ENCODE measurements around the gene B4GALT3.

Gene B4GALT3

DNA sequence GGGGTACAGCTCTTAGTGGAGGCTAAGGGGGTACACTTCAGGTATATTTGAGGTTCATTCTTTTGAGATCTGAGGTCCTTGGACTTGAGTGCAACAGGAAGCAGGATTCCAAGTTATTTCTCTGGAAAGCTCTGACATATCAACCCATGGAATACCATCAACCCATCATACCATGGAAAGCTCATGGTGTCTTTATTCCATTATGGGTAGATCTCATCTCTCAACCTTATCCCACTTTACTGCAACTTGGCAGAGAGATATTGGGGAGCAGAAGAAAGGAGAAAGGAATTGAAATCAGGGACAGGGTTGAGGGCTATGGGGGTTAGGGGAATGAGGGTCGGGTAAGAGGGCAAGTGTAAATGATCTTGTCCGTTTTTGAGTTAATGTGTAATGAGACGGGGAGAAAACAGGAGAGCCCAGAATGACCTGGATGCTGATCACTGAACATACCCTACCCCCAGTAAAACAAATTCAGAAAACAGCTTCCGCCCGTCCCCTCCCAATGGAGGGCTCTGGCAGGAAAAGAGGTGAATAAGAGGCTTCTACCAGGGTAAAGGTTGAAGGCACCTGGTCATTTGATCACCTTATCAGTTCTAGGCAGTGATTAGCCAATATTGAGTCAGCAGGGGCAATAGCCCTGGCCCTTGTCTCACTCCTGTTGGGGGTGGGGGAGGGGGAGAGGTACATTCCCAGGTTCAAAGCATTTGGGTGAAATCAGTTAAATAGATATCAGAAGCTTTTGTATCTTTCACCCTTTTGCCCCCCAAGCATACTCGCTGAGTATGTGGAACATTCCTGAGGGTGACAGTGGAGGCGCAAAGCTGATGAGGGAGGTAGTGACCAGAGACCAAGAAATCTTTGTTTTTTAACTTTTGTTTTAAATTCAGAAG lies 46.7 kb upstream of the B4GALT3 start:
- in situ Hi-C loops (cut with MboI; ENCODE audit: low sequenced_read_pairs, unreplicated experiment): loop anchor here (10.0 kb wide), 1 partner anchor 151 kb away; no protein-coding TSS in a partner anchor
- TF ChIP-seq, protein P1, sequence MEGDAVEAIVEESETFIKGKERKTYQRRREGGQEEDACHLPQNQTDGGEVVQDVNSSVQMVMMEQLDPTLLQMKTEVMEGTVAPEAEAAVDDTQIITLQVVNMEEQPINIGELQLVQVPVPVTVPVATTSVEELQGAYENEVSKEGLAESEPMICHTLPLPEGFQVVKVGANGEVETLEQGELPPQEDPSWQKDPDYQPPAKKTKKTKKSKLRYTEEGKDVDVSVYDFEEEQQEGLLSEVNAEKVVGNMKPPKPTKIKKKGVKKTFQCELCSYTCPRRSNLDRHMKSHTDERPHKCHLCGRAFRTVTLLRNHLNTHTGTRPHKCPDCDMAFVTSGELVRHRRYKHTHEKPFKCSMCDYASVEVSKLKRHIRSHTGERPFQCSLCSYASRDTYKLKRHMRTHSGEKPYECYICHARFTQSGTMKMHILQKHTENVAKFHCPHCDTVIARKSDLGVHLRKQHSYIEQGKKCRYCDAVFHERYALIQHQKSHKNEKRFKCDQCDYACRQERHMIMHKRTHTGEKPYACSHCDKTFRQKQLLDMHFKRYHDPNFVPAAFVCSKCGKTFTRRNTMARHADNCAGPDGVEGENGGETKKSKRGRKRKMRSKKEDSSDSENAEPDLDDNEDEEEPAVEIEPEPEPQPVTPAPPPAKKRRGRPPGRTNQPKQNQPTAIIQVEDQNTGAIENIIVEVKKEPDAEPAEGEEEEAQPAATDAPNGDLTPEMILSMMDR (IDR thresholded peaks at IDR 0.05; ENCODE audit: borderline replicate concordance, control extremely low read depth, extremely low read depth, insufficient read depth, missing control alignments): no peak
- no peak for DNase-seq (ENCODE audit: low spot score)

- in situ Hi-C loops (cut with MboI; ENCODE audit: low sequenced_read_pairs, unreplicated experiment): loop anchor here (10.0 kb wide), 1 partner anchor 152 kb away; no protein-coding TSS in a partner anchor
- TF ChIP-seq, protein P1 (IDR thresholded peaks at IDR 0.05; ENCODE audit: borderline replicate concordance, control extremely low read depth, extremely low read depth, insufficient read depth, missing control alignments): no peak
- no peak for DNase-seq (ENCODE audit: low spot score)
These were observed 45.1 kb upstream of the B4GALT3 start for GRCh38 chr1:161222175-161223019.

DNA sequence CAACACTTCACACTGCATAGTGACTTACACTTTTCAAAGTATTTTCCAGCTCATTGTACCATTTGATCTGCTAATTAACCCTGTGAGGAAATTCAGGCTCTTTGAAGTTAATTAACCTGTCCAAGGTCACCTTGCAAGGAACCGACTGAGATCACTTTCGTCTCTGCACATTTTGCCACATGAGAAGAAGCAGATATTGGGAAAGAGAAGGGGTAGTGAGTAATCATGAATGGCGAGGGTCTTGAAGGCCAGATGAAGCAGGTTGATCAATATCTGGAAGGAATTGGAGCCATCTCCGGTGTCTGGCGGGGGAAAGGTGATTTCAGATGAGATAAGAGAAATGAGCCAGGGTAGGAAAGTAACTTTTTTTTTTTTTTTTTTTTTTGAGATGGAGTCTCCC lies 42.7 kb upstream of the B4GALT3 start:
- TF ChIP-seq, protein P1 (IDR thresholded peaks at IDR 0.05; ENCODE audit: borderline replicate concordance, control extremely low read depth, extremely low read depth, insufficient read depth, missing control alignments): no peak
- in situ Hi-C loops (cut with MboI; ENCODE audit: low sequenced_read_pairs, unreplicated experiment): loop anchor here (10.0 kb wide), 1 partner anchor 155 kb away; no protein-coding TSS in a partner anchor
- no peak for DNase-seq (ENCODE audit: low spot score)

DNA sequence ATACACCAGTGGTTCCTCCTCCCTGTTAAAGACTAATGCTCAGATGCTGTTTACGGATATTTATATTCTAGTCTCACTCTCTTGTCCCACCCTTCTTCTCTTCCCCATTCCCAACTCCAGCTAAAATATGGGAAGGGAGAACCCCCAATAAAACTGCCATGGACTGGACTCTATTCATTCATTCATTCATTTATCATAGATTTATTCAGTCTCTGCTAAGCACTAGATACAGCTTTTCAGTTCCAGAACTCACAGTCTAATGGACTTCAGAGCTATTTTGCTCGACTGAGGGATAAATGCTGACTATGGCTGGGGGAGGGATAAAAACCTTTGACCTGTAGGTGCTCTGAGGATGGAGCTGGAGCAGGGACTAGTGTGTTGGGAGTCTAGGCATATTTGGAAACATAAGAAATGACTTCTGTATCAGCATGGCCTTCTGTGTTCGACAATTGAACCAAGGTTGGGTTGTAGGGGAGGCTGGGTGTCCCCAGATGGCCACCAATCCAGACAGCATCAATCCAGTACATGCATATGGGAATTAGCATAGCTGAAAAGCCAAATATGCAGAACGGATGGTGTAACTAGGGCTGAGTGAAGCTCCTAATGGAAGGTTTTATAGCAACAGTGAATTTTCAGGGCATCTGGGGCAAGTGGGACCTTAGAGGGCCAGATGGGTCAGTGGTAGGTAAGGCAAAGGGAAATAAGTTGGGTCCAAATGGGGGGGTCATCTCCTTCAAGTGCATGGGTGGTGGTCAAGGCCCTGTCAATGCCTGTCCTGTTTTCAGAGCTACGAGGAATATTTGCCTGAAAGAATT lies 42.0 kb upstream of the B4GALT3 start:
- no peak for DNase-seq (ENCODE audit: low spot score)
- TF ChIP-seq, protein P1 (IDR thresholded peaks at IDR 0.05; ENCODE audit: borderline replicate concordance, control extremely low read depth, extremely low read depth, insufficient read depth, missing control alignments): no peak
- in situ Hi-C loops (cut with MboI; ENCODE audit: low sequenced_read_pairs, unreplicated experiment): no loop called here

DNA sequence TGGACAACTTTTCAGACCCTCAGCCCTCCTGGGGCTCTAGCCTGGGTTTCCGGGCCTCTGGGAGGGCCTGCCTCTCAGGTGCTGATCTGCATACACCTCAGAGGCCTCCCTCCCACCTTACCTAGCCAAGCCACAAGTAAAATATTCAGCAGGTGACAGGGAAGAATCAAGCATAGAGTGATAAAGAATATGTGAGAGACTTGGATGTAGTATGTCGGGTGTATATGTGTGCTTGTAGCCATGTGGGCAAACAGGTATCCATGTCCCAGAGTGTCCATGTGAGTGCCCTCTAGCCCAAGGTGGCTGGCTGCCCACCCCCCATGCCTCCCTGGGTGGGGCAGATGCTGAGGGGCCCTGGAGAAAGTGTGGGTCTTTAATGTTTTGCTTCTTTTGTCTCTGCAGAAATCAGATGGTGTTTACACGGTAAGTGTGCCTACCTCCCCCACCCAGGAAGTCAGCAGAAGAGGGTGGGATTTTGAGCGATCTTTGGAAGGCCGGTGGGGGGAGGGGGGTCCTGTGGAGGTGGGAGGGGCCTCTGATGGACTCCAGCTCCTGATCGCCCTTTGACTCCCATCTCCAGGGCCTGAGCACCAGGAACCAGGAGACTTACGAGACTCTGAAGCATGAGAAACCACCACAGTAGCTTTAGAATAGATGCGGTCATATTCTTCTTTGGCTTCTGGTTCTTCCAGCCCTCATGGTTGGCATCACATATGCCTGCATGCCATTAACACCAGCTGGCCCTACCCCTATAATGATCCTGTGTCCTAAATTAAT lies 41.2 kb upstream of the B4GALT3 start:
- in situ Hi-C loops (cut with MboI; ENCODE audit: low sequenced_read_pairs, unreplicated experiment): no loop called here
- DNase-seq (ENCODE audit: low spot score): no peak
- TF ChIP-seq, protein P1 (IDR thresholded peaks at IDR 0.05; ENCODE audit: borderline replicate concordance, control extremely low read depth, extremely low read depth, insufficient read depth, missing control alignments): no peak
